GM18517 (cell line): ENCODE measurements around the gene ZDHHC19.
"Not testable (repeated sequence)": the region's sequence is repeated elsewhere in the genome, so short reads cannot be mapped to it uniquely, and the experiment has no call there.

Experiments used
- ATAC-seq: cut with Tn5 transposase; IDR thresholded peaks from one replicate; pipeline ENCODE4 v1.9.1; 2021; ENCODE audit warnings: mild to moderate bottlenecking, moderate library complexity; ENCODE audit not compliant: unreplicated experiment

ZDHHC19 gene, protein sequence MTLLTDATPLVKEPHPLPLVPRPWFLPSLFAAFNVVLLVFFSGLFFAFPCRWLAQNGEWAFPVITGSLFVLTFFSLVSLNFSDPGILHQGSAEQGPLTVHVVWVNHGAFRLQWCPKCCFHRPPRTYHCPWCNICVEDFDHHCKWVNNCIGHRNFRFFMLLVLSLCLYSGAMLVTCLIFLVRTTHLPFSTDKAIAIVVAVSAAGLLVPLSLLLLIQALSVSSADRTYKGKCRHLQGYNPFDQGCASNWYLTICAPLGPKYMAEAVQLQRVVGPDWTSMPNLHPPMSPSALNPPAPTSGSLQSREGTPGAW

DNA sequence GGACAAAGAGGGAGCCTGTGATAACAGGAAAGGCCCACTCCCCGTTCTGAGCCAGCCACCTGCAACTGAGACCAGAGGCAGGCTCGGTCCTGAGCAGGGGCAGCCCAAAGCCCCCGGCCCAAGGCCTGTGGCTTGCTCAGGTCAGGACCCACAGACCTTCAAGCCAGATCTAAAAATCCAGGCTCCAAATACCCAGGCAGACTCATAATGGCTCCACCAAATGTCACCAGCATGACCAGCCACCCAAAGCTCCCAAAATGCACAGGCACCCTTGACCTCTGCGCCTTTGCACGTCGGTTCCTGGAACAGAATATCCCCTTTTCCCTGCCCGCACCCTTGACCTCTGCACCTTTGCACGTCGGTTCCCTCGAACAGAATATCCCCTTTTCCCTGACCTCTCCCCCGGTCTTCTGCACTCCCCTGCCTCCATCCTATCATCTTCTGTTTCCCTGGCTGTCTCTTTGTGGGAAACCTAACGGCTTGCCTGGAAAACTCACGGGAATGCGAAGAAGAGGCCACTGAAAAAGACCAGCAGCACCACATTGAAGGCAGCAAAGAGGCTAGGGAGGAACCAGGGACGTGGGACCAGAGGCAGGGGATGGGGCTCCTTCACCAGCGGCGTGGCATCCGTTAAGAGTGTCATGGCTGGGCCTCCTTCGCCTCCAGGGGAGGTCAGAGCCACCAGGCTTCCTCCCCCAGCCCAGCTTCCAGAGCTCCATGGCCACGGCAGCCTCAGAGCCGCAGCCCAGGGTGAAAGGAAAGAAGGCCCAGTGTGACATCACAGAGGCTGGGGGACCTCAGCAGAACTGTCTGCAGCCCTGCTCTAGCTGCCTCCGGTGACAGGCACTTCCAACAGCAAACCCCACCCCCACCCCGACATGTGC lies at the start of gene ZDHHC19:
Gene ZDHHC19, minus strand, starts transcription at position 728 of the 884 bp plus-strand sequence. Its CDS starts 85 bp downstream, at position 643.
- ATAC-seq, result no peak

DNA sequence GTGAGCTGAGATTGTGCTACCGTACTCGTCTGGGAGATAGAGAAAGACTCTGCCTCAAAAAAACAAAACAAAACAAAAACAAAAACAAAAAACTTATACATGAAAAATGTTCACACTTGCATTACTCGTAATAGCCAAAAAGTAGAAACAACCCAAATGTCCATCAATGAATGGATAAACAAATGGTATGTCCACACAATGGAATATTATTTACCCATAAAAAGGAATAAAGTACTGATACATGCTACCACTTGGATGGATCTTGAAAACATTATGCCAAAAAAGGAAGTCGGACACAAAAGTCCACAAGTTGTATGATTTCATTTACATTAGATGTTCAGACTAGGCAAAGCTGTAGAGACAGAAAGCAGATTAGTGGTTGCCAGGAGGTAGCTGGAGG lies 49.6 kb upstream of the ZDHHC19 start:
- no peak for ATAC-seq

DNA sequence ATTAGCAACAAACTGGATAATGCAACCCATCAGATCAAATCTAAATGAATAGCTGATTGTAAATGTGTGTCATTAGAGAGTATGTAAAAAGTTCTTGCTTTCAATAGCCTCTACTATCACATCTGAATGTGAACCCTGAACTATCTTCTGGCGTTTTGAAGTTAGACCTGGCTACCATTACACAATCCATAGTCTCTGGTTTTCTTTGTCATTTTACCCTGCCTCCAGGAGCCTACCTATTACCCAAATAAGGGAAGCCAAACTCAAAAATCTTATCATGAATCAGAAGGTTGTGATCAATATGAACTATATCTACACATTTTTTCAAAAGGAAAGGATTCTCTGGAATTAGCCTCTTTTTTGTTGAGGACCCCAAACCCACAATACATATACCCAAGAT lies 44.6 kb upstream of the ZDHHC19 start:
- no peak for ATAC-seq

DNA sequence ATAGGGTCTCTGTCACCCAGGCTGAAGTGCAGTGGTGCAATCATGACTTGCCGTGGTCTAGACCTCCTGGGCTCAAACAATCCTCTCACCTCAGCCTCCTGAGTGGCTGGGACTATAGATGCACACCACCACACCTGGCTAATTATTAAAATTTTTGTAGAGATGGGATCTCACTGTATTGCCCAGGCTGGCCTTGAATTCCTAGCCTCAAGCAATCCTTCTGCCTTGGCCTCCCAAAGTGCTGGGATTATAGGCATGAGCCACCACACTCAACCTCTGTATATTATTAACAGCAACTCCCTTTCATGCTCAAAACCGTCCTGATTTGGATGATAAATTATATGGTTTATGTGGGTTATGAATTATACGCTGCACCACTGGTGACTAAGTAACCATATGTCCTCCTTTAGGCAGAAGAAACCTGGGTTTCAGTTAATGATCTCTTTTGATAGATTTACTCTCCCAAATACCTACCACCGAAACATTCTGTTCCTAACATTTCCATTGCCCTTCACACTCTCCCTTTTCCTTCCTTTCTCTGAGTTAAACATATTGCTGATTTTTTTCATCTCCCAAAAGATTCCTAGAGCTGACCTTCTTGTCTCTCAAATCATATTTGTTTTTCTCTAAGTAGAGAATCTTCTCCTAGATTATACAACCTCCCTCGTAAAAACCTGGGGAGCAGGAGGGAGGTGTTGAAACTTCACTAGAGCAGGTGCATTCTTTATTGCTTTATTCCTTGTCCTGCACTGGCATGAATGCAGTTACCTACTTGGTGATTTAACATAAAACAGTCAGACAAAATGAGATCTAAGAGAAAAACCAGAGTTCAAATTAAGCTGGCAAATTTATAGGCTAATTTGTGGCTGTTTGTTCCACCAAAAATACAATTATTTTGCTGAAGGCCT lies 43.4 kb upstream of the ZDHHC19 start:
- ATAC-seq, result no peak

DNA sequence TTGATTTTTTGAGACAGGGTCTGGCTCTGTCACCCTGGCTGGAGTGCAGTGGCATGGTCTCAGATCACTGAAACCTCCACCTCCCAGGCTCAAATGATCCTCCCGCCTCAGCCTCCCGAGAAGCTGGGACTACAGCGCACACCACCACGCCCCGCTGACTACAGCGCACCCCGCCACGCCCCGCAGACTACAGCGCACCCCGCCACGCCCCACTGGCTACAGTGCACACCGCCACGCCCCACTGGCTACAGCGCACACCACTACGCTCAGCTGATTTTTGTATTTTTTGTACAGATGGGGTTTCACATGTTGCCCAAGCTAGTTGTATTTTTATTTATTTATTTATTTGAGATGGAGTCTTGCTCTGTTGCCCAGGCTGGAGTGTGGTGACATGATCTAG lies 40.7 kb upstream of the ZDHHC19 start:
- no peak for ATAC-seq

DNA sequence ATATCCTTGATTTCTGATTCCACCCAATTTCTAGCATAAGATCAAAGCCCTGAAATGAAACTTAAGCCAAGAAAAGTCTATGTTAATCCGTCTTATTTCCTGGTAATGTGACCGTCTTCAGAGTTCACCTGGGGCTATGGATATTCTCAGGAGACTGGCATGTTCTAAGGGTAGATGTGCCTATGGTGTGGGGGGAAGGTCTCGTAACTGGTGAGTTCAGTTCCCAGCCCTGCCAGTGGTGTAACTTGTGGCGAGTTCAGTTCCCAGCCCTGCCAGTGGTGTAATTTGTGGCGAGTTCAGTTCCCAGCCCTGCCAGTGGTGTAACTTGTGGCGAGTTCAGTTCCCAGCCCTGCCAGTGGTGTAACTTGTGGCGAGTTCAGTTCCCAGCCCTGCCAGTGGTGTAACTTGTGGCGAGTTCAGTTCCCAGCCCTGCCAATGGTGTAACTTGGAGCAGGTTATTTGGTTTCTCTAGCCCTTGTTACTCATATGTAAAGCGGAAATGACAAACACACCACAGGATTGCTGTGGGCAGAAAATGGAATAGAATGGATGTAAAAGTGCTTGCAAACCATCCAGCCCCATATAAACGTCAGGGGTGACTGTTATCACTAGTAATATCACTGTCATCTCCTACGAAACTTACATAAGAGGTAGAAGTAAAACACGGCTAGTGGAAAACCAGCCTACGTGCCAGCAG lies 35.6 kb upstream of the ZDHHC19 start:
- ATAC-seq, result no peak

DNA sequence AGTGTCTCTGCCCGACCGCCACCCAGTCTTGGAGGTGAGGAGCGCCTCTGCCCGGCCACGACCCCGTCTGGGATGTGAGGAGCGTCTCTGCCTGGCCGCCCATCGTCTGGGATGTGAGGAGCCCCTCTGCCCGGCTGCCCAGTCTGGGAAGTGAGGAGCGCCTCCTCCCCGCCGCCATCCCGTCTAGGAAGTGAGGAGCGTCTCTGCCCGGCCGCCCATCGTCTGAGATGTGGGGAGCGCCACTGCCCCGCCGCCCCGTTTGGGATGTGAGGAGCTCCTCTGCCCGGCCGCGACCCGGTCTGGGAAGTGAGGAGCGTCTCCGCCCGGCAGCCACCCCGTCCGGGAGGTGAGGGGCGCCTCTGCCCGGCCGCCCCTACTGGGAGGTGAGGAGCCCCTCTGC lies 33.0 kb upstream of the ZDHHC19 start:
- not testable (repeated sequence) for ATAC-seq

DNA sequence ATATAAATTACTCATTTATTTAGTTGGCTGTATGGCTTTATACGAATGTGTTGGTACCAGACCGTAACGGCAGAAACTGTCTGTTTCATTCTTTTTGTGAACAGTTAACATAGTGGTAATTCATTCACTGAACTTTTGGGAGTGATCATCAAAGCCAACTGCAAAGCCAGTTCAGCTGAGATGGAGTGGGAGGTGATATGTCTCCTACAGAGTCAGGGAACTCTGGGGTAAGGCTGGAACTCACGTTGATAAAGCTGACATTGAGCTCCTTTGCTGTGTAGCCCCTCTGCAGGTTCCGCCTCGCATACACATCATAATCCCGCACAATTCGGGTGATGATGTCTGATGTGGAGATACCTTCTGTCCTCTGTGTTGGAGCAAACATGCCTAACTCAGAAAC lies 30.5 kb upstream of the ZDHHC19 start:
- no peak for ATAC-seq

DNA sequence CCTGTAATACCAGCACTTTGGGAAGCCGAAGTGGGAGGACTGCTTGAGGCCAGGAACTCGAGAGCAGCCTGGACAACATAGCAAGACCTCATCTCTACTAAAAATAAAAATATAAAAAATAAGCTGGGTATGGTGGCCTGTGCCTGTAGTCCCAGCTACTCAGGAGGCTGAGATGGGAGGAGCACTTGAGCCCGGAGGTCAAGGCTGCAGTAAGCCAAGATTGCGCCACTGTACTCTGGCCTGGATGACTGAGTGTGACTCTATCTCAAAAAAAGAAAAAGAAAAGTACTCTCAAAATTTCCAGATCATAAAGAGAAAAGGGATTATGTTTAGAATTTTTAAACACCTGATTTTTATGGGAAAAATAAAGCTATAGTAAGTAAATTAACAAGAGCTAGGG lies 29.2 kb upstream of the ZDHHC19 start:
- no peak for ATAC-seq

DNA sequence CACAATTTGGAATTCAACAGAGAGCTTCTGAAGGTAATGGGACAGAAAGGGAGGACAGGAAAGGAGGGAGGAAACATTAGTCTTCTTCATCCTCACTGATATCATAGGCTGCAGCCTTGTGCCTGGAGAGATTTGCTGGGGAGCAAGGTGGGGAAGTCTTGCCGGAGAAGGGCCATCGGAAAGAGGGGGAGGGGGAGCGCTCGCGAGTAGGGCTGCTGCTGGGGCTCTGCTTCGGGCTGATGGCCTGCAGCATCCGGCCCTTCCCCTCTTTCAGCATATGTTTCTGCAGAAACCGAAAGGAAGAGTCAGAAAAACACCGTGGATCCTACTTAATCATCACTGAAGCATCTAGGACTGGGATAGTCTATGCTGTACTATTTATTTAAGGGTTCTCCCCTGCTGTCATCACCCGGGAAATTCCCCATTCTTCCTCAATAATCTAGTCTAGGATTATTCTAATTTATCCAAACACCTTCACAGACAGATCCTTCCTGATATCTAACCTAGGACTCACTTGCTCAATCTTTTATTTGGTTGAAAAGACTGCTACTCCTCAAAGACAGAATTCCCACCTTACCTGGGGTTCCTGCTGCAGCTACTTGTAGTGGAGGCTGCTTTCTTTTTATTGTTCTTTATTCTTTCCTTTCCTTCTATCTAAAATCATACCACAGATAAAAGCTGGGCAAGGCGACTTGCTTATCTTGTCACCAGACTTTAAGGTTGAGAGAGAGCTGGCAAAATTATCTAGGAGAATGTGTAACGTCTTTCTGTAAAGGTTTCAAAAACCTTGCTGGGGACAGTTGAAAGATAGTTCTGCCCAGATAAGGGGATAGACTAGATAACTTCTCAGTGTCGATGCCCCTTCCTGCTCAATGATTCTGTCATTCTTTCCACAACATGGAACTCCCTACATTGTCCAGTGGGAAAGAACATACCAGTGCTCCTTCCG lies 27.7 kb upstream of the ZDHHC19 start:
- no peak for ATAC-seq

DNA sequence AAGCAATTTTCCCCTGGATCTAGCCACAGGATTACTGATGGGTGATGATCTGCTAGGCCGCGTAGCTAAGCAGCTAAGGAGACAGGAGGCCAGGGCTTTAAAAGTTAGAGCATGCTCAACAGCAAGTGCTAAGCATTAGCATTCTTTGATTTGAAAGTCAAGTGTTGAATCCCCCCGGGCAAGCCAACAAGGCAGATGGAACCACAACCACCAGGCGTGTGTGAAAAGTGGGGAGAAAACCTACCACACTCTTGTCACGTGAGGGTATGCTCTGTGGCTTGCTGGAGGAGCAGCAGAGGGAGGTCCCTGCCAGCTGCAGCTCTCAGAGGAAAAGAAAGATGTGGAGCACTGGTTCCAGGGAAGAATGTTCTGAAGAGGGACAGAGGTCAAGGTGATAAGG lies 26.0 kb upstream of the ZDHHC19 start:
- no peak for ATAC-seq

DNA sequence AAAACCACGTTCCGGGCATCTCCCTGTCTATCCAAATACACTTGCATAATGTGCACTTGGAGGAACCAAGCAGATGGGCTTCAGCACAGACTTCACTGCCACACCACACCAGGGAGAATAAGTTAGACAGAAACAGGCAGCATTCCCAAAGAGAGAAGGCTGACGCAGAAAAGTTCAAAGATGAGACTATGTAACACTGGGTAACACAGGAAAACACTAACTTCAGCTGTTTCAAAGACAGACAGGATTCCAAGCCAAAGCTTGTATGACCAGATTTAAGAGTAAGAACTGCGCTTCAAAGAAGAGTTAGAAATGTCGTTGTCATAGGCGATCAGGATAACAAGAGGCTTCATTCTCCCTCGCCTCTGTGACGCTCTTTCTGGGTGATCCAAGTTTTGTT lies 25.0 kb upstream of the ZDHHC19 start:
- ATAC-seq, result no peak

DNA sequence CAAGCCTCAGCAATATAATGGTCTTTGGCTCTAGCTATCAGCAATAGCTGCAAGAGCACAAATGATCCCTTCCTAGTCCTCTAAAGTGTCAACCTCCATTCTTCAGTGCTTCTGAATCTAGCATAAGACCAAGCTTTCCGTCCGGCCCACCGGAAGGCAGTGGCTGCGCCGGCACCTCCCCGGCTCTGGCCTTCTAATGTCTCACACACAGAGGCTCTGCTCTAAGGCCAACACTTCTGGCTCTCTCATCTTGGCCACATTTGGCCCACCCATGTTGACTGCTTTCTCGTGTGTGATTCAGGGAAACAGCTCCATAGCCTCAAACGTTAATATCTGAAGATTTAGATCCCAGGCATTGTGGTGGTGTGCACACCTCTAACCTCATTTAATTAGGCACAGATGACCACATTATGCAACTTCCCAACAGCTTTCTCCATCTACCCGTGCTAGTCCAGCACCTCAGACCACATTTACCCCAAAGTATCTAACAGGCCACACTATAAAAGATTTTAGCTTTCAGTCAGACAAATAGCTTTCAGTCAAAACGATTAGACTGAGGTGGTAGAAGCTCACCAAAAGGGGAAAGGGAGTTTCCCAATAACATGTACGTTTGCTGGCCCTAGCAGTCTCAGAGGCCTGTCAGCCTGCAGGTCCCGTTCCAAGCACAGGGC lies 24.4 kb upstream of the ZDHHC19 start:
- no peak for ATAC-seq

DNA sequence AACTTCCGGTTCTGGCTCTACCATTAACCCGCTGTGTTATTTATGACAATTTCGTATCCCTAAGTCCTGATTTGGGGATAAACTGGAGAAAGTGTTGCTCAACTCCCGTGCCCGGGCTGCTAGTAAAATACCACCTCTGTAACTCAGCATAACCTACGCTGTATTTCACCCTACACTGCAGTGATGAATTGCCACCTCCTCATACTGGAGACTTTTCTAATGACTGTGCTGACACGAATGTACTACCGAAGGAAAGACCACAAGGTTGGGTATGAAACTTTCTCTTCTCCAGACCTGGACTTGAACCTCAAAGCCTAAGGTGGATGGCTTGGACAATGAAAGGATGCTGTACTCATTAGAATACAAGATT lies 21.7 kb upstream of the ZDHHC19 start:
- no peak for ATAC-seq

DNA sequence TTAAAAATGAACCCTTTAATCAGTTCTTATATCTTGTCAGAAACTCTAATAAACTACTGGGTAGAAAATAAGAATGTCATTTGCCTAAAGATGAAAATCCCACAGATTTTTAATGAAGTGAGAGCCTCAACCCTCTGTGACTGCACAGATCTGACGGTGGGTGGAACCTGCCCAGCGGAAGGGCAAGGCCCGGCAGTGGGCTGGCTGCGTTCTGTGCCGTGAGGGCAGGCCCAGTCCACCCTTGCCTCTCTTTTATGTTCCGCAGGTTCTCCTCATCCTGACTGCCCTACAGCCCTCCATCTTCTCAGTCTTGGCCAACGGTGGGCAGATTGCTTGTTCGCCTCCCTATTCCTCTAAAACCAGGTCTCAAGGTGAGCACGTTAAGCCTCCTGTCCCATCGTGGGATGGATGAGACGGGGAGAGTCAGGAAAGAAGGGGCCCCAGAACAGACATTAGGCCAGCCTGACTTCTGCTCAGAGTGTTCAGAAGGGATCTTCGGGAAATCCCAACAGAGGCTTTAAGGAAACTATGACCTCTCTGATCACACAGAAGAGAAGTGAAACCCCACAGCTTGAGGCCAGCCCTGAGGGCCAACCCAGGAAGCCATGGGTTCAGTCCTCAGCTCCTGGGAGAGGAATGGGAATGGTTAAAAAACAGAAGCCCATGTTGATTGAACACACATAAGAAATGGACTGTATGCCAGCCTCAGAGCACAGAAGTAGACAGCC lies 21.1 kb upstream of the ZDHHC19 start:
- no peak for ATAC-seq

DNA sequence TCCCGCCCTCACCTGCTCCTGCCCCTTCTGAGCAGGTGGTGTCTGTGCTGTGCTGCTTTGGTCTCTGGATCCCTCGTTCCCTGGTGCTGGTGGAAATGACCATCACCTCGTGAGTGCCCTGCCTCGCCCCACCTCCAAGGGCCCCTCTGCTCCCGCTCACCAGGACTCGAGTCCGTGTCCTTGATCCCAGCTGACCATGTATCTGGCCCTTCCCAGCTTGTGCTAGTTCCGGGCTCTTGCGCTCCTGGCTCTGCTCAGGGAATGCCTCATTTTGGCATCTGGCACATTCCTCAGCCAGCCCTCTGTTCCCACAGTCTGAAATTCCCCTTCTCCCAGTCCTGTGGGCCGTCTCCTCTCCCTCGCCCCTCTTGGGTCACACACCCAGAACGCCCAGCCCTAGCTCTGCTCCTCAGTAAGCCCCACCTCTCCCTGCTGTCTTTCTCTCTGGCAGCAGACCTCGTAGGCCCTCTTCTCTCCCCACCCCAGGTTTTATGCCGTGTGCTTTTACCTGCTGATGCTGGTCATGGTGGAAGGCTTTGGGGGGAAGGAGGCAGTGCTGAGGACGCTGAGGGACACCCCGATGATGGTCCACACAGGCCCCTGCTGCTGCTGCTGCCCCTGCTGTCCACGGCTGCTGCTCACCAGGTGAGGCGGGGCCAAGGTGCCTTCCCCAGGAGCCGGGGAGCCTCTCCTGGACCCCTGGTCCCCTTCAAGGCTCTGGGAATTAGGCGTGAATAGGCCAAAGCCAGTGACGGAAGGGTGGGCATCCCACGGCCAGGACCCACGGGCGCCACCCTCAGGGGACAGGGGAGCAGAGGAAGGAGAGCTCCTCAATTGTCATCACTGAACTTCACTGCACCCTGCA lies 16.7 kb upstream of the ZDHHC19 start:
- no peak for ATAC-seq

DNA sequence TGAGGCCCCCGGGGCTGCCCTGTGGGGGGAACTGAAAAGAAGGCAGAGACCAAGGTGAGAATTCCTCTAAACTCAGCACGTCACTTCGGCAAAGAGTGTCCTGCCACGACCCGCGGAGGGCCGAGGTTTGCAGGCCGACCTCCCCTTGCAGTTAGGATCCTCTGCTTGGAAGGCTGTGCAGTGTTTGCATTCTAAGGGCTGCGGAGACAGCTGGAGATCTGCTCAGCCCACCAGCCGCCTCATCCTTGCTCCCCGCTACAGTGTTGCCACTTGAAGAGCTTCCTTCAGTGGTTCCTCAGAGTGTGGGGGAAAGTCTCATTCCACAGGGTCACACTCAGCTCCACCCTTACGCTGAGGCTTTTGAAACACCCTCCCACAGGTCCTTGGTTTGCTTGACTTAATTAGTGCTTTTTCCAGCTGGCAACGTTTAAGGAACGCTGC lies 15.9 kb upstream of the ZDHHC19 start:
- ATAC-seq, result no peak
